ENCODE results near the gene EFNA5.

DNA sequence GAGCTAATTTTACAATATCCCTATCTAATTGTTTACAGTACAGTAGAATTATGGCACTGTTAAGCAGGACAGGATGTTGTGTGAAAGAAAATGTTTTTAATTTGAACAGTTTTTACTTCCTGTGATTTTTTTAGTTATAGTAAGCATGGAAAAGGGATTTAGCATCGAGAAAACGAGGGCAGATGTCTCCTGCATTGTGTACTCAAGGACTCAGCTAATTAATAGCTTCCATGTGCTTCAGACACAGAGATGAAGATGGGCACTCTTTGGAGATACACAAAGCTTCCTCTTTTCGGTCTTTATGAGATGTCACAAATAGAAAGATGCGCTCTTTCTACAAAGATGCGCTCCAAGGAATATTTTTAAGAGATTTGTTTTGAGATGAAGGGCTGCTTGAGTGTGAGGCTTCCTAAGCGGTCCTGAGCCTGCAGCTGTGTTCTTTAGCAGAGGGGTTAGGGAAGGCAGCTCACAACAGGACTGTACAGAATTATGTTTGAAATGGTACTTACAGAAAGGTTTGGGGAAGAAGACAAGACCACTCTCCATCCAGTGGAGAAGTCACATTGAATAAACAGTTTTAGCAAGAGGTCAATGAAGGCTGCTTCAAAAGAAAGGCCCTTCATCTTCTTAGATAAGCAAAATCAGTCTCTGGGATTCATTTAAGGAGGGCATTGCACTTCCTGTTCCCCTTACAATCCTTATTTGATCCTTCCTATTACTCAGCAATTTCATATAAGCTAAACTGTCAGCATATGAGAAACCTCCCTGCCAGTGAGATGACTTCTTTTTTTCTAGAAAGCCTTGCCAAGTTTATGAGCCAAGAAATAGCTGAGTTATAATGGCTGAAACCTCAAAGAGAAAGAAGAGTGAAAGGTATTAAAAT, 311.5 kb downstream of the EFNA5 start:
- TF ChIP-seq, protein P1, sequence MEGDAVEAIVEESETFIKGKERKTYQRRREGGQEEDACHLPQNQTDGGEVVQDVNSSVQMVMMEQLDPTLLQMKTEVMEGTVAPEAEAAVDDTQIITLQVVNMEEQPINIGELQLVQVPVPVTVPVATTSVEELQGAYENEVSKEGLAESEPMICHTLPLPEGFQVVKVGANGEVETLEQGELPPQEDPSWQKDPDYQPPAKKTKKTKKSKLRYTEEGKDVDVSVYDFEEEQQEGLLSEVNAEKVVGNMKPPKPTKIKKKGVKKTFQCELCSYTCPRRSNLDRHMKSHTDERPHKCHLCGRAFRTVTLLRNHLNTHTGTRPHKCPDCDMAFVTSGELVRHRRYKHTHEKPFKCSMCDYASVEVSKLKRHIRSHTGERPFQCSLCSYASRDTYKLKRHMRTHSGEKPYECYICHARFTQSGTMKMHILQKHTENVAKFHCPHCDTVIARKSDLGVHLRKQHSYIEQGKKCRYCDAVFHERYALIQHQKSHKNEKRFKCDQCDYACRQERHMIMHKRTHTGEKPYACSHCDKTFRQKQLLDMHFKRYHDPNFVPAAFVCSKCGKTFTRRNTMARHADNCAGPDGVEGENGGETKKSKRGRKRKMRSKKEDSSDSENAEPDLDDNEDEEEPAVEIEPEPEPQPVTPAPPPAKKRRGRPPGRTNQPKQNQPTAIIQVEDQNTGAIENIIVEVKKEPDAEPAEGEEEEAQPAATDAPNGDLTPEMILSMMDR (conservative IDR thresholded peaks at IDR 0.05): no peak
- no peak for TF ChIP-seq EZH2 (IDR thresholded peaks at IDR 0.05; ENCODE audit: low read depth)

Measured in PC-9 (cell line).